Measurements from ENCODE around the gene FHOD3.

DNA sequence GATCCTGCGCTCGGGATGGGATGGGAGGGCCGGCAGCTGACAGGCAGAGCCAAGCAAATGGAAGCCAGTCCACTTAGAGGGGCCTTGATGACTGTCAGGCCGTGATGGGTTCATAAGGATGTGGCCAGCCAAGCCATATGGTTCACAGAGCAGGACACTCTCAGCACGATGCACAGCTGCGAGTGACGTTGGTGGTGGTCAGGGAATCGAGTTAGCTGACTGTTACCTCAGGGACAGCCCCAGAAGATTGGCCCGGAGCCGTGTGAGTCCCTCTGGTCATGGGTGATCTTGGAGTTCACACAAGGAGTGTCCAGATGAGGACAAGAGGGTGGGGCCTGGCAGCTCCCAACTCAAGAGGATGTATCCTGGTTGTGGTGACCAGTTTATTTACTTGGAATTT lies 461.1 kb downstream of the FHOD3 start:
- TF ChIP-seq, protein P1, sequence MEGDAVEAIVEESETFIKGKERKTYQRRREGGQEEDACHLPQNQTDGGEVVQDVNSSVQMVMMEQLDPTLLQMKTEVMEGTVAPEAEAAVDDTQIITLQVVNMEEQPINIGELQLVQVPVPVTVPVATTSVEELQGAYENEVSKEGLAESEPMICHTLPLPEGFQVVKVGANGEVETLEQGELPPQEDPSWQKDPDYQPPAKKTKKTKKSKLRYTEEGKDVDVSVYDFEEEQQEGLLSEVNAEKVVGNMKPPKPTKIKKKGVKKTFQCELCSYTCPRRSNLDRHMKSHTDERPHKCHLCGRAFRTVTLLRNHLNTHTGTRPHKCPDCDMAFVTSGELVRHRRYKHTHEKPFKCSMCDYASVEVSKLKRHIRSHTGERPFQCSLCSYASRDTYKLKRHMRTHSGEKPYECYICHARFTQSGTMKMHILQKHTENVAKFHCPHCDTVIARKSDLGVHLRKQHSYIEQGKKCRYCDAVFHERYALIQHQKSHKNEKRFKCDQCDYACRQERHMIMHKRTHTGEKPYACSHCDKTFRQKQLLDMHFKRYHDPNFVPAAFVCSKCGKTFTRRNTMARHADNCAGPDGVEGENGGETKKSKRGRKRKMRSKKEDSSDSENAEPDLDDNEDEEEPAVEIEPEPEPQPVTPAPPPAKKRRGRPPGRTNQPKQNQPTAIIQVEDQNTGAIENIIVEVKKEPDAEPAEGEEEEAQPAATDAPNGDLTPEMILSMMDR (conservative IDR thresholded peaks at IDR 0.05; ENCODE audit: low read depth, low read length), result no peak
- no peak for TF ChIP-seq EZH2 (IDR thresholded peaks at IDR 0.05; ENCODE audit: low read length, unreplicated experiment)
